CD4-positive, alpha-beta T cell treated with Interferon gamma for 1 hour (primary cell): ENCODE measurements around the gene SF3B5.
"Not testable (repeated sequence)": the region's sequence is repeated elsewhere in the genome, so short reads cannot be mapped to it uniquely, and the experiment has no call there.

Experiments
- DNase-seq: peaks from one replicate; pipeline ENCODE4 v3.0.0-alpha.2; 2020

SF3B5 gene

DNA sequence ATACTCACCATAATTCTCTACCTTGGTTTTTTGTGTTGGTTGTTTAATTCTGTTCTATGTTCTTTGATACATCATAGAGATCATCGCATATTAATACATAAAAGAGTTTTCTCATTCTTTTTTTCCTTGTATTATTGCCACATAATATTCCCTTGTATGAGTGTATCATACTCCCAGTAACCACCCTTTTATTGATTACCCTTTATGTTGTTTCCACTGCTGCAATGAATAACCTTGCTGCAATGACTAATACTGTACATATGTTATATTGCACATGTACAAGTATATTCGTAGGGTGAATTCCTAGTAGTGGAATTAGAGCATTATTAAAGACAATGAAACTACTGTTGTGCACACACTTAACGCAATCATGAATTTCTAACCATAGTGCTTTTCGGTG is 9.1 kb upstream of the SF3B5 start:
- DNase-seq: no peak

DNA sequence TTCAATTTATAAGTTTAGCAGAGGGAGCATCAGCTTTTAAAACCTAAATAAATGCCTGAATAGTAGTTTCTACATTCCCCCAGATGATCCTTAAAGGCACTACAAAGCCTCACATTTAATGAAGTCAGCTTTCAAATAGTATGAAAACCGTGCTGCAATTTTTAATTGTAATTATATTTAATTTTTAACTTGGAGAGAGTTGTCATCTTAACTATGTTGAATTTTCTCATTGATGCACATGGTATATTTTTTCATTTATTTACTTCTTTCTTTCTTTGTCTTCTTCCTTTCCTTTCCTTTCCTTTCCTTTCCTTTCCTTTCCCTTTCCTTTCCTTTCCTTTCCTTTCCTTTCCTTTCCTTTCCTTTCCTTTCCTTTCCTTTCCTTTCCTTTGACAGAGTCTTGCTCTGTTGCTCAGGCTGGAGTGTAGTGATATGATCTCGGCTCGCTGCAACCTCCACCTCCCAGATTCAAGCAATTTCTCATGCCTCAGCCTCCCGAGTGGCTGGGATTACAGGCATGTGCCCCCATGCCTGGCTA is 7.7 kb upstream of the SF3B5 start:
- DNase-seq: no peak

DNA sequence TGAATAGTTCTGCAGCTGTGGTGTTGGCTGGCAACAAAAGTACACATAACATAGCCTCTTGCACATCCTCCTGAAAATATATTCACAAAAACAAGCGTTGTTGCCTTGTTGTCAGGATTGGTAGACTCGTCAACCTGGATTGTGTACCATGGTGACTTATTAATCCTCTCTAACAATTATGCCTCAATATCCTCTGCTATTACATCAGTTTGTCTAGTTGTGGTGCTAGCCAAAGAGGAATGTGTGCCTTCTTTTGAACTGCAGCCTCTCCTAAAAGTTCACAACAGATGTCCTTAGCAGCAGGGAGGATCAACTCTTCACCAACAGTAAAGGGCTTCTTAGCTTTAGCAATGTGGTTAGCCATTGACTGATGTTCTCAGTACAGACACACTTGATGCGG is 3.6 kb upstream of the SF3B5 start:
- no peak for DNase-seq

DNA sequence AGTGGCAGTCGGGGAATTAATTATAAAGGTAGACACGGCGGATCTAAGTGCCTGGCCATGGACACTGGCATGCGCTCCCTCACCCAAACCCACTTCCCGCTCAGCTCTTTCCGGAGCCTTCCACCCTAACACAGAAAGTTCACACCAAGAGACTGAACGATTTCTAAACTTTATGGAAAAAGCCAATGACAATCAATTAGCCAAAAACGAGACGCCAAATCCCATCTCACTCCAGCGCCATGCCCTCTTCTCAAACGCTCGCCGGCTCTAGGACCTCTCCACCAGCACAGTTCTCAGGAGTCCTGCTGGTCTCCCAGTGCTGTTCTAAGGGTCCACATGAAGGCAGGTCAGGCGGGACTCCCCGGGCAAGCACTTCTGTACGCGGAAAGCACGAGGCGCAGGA is 641 bp downstream of the SF3B5 start:
- no peak for DNase-seq

DNA sequence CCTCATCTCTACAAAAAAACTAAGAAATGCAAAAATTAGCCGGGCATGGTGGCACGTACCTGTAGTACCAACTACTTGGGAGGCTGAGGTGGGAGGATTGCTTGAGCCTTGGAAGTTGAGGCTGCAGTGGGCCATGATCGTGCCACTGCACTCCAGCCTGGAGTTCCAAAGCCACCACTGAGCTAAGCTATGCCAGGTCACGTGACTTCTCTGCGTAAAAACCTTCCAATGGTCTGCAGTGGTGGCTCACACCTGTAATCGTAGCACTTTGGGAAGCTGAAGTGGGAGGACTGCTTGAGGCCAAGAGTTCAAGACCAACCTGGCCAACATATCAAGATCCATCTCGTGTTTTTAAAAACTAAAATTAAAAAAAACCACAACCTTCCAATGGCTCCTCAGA is 1.7 kb downstream of the SF3B5 start:
- no peak for DNase-seq

DNA sequence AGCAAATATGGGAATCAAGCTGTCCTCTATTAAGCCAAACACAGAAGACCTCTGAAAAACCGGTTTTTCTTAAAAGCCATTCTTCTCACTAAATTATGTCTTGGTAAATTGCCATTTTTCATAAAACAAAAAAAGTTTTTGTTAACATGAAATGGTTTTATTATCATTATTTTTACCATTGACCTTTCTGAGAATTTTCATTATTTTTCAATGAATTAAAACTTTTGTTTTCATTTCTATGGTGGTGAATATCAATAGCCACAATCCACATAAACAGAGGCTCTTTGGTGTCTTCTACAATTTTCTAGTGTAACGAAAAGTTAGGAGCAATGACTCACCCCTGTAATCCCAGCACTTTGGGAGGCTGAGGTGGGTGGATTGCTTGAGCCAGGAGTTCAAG is 2.1 kb downstream of the SF3B5 start:
- no peak for DNase-seq

DNA sequence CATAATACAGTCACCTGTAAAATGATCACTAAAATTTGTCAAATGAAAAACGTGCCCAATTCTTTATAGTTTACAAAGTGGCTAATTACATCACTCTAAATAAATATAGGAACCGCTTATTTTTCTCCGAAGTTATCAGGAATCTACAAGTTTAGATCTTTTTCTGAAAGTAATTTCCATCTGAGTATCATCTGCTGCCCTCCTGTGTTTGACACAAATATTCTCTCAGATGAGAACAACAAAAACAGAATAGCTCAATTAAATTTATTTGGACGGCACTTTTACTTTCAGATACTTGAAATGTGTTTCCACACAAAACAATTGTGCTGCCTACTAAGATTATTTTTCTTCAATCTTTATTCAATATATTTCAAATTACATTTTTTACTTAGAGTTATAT is 5.0 kb downstream of the SF3B5 start:
- DNase-seq: no peak

DNA sequence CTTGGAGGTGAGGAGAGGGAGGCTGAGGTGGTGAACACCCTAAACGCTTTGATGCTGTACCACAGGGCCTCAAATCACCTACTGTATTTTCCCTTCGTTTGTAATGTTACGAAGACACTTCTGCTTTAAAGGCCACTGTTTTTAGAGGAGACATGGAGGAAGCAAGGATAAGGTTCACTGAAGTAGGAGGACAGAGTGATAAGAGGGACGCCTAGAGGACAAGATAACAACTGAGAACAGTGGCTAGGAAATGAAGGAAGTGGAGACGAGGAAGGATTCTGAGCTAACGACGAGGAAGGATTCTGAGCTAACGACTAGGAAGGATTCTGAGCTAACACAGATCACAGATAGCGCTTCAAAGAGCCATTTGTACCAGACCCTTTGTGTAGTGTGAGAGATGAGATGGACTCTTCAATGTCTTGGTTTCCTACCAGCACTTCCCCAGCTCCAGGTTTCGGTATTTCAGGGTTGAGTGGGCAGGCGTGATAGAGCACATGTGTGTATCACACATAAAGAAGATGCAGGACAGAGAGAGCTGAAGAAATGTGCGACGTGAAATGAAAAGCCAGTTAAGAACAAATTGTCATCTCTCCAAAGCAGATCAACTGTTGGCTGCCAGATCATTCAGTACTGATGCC is 7.5 kb downstream of the SF3B5 start:
- DNase-seq: no peak

DNA sequence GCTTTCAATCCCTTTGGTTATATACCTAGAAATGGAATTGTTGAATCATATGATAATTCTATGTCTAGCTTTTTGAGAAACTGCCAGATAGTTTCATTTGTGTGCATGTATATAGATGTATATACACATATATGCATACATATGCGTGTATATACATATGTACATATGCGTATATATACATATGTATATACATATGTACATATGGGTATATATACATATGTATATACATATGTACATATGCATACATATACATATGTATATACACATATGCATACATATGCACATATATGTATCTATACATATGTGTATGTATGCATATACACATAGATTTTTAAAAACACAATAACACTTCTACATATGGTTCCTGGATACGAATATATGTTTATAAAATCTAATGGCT is 8.4 kb downstream of the SF3B5 start:
- no peak for DNase-seq

DNA sequence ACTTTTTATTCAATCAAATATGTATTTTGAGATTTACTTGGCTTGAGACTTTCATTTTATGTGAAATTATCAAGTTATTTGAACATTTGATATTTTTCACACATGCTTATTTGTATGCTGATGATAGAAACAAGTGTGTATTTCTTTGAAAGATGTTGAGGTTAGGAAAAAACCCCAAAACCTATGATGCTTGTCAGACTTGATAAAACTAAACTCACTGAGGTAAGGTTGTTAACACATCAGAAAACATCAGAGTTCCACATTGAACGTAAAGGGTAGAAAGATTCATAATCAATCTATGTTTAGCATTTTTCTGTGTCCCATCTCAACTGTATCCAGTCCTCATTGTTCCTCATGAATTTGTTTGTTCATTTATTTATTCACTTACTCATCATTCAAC is 12.2 kb downstream of the SF3B5 start:
- DNase-seq: no peak

DNA sequence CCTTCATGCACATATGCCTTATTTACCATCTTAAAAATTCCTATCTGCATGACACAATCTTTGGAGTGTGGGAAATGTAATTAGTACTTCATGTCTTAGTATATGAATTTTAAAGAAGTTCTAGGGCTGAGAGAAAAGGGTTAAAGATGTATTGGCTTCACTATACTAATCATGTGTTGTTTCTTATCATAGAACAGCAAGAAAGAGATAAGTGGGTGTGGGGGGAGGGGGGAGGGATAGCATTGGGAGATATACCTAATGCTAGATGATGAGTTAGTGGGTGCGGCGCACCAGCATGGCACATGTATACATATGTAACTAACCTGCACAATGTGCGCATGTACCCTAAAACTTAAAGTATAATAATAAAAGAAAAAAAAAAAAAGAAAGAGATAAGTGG is 13.0 kb downstream of the SF3B5 start:
- DNase-seq: not testable (repeated sequence)

DNA sequence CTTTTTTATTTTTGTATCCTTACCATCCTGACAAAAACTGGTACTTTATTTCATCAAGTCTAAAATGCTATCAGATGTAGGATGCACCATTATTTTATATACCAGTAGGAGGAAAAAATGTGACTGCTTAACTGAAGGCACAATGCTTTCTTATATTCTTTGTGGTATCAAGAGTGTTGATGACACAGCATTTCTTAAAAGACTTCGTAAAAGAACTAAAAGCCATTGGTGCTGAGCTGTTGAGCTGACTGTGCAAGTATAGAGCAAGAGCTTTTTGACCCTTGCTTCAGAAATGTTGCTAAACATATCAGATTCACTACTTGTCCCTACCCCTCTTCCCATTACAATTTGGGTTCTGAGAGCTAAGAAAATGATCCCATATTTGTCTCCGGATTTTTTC is 17.5 kb downstream of the SF3B5 start:
- DNase-seq: no peak

DNA sequence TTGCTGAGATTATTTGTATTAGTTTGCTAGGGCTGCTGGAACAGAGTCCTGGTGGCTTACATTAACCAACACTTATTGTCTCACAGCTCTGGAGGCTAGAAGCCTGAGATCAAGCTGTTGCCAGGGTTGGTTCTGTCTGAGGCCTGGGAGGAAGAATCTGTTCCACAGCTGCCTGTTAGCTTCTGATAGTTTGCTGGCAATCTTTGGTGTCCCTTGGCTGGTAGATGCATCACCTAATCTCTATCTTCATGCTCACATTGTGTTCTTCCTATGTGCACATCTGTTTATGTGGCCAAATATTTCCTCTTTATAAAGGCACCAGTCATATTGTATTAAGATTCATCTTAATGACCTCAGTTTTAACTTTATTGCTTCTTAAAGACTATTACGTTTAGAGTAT is 19.5 kb downstream of the SF3B5 start:
- no peak for DNase-seq

DNA sequence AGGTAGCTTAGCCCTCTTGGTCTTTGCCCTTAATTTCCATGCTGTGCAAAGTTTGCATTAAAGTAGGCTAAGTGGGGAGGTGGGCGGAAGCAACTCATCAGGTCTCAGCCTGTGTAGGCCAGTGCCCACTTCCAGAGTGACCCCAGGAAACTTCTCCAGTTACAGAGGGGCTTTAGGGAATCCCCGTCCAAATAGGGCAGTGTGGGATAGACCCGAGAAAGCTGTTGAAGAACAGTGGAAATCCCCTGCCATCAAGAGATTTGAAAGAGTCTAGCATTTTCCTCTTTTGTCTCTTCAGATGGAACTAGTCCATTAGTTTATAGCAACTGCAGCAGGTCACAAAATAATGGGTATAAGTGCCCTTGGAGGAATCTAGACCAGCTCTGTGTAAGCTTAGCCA is 20.2 kb downstream of the SF3B5 start:
- DNase-seq: no peak

DNA sequence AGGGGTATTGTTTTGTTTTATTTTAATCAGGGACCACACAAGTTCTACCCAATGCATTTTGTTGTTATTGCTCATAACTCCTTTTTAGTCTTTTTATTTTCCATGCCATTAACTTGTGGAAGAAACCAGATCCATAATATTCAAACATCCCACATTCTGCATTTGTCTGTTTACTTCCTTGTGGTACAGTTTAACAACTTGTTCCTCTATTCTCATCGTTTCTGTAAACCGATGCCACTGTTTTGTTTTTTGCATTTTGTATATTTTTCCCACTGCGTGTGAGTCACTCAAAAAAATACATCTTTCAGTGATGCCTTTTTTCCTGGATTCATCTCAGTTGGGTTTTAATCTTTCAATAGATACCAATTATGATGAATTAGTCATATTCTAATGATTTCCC is 22.3 kb downstream of the SF3B5 start:
- DNase-seq: no peak

DNA sequence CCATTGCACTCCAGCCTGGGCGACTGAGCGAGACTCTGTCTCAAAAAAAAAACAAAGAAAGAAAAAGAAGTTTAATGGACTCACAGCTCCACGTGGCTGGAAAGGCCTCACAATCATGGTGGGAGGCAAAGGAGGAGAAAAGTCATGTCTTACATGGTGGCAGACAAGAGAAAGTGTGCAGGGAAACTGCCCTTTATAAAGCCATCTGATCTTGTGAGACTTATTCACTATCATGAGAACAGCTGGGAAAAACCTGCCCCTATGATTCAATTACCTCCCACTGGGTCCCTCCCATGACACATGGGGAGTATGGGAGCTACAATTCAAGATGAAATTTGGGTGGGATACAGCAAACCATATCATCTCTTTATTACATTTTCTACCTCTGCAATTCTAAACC is 25.9 kb downstream of the SF3B5 start:
- no peak for DNase-seq

DNA sequence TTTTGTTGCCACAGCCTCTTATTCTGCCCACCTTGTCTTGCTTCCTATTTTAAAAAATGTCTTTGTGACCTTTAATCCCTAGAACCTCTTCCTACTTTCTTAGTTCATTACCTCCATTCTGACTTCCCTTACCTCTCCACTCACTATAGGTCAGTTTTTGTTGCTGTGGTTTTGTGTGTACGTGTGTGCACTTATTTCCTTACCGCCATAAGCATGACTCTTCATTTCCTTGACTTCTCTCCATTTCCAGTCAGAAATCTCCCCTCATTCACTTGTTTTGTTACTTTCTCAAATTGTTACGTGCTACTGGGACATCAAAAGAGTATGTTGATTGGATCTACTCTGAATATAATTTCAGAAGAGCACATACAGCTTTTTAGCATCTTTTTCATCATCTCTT is 26.6 kb downstream of the SF3B5 start:
- DNase-seq: no peak

DNA sequence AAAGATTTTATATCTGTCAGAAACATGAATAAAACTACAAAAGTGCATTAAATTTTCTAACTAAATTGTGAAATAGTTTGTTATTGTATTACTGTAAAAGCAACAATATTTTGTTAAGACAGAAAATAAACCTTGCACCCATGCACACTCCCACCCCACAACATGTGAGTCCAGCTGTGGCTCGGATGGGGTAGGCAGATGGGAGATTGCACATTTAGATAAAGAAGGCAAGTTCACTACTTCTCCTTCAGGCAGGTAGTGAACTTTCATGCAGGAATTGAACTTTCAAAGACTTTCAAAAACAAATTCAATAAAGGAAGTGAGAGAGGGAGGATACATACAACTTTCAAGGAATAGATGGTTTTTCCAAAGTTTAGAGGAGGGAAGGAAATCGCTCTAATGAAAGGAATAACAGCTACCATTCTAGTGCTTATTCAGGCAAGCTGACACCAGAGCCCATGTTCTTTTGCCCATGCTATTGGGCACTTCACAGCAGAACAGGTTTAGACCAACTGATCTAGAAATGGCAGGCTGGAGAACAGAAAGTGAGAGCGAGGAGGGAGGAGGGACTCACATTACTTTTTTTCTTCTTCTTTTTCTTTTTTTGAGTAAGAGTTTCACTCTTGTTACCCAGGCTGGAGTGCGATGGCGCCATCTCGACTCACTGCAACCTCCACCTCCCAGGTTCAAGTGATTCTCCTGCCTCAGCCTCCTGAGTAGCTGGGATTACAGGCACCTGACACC is 28.5 kb downstream of the SF3B5 start:
- DNase-seq: no peak

DNA sequence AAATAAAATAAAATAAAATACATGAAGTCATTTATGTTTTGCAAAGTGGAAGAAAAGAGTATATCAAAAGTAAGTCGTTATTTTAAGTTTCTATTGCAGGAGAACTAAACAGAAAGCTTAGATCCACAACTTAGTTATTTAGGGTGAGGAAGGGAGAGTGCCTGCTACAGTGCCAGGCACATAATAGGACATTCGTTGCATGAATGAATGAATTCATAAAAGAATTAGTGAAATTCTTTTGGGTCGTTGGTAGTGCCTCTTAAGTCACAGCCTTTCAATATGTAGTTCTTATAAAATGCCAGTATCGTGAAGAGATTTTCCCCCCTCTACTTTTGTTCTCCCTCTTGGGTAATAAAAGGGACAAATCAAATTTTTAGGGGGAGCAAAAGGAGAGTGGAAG is 29.1 kb downstream of the SF3B5 start:
- no peak for DNase-seq

DNA sequence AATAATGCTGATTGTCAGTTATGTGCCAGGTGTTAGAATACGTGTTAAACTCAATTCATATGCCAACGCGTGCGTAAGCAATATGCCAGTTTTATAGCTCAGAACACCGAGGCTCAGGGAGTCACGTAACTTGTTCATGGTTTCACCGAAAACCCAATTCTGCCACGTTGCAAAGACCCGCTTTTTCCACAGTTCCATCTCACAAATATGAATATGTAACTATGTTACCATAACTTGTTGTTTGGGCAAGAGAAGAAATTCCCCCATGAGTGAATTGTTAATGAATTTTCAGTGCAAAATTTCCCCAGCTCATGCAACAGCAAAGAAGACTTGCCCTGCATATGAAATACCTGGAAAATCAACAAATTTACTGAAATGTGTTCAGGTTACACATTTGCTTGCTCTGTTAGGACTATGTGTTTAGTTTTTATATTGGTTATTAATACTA is 30.1 kb downstream of the SF3B5 start:
- no peak for DNase-seq

DNA sequence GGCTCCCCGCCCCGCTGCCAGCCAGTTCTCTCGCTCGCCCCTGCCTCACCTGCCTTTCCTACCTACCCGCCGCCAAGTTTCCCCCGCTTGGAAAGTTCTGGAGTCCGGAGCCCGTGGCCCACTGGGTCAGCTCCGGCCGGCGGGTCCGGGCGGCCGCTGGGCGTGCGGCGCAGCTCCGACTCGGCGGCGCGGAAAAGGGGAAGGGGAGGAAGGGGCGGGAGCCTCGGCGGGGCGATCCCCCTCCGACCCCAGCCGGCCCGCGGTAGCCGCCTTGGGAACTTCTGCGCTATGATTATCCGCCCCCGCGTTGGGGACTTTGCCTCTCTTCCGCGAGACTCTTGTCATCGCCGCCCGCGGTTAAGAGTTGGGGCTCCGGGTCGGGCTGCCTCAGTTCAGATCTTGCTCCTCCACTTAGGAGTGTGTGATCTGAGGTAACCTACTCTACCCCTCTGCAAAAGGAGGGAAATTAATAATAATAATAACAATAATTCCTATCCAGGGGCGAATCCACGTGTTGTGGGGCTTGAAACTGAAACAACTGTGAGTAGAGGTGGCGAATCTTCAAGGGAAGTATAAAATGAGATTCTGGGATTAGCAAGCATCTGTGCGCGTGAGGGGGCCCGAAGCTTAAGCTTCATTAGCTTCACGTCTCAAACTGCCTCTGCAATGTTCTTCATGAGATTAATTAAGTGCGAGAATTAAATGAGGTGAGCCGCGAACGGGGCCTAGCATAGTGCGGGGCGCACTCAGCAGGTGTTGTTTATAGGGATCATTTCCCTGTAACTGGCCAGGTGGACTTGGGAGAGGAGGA is 30.8 kb downstream of the SF3B5 start:
- peak; percentile 36 for DNase-seq

DNA sequence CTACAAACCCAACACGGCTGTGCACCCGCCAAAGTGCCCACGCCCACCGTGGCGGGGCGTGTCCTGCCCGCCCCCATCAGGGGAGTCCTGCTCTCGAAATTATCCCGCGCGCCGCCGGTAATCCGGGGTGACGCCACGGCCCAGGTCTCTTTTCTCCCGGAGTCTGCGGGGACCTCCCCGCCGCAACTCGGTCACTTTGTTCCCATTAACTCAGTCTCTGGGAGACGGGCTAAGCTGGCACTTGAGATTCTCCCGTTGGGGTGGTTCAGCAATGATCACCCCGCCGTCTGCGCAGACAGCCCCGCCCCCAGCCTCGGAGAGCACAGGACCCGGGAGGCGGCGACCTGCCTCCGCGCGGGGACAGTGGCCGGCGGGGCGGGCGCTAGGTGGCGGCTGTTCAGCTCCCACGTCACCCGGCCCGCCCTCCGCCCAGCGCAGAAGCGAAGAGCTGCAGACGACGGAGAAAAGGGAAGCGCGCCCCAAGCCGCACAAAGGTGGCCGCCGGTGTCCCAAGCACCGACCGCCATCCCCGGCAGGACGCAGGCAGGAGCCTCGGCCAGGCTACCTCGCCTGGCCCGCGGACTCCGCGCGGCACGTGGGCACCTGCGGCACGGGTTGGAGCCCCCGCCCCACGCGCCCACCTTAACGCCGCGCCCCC is 31.5 kb downstream of the SF3B5 start:
- peak; percentile 92 for DNase-seq

DNA sequence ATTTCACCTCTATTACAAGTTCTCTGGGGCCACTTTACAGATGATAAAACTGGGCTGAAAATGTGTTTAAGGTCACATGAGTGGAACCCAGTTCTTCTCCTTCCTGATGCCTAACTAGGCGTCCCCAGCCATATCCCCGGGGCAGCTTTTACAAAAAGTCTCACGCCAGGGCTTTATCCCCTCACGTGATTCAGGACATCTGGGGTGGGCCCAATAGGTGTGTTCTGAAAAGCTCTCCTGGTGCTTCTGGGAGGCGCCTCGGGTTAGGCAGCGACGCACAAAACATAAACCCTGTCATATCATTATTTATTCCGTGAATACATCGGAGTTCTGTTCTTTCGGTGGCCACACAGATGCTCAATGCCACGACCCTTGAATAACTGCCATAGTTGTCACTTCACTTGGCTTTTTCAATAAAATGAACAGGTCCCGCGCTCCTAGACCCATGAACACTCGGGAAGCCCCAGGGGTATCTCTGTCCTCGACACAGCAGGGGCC is 32.1 kb downstream of the SF3B5 start:
- DNase-seq: no peak
